LNCaP clone FGC (cell line): ENCODE data around the gene POU3F3.

Experiments used
- DNase-seq: peaks from one replicate; pipeline ENCODE4 v3.0.0-alpha.2; 2011; ENCODE audit warnings: low read depth
- H3K4me3 ChIP-seq: 2 replicates; pipeline ENCODE4 v1.5.1; 2011; ENCODE audit warnings: mild to moderate bottlenecking, low read depth, low read length, control low read depth
- CTCF ChIP-seq: IDR thresholded peaks from 2 replicates; pipeline ENCODE4 v1.5.1; 2012; ENCODE audit warnings: mild to moderate bottlenecking; ENCODE audit not compliant: control insufficient read depth, insufficient read depth; ENCODE audit errors: extremely low read depth

Gene POU3F3

GRCh38 chr2:104889960-104890684 is 36.2 kb downstream of the POU3F3 start:
- no peak for TF ChIP-seq CTCF
- H3K4me3 ChIP-seq = no peak overlapping the region
- DNase-seq = no peak

GRCh38 chr2:104890685-104891069 is 36.8 kb downstream of the POU3F3 start:
- no peak for DNase-seq
- no peak for TF ChIP-seq CTCF
- no peak overlapping the region for H3K4me3 ChIP-seq

DNA sequence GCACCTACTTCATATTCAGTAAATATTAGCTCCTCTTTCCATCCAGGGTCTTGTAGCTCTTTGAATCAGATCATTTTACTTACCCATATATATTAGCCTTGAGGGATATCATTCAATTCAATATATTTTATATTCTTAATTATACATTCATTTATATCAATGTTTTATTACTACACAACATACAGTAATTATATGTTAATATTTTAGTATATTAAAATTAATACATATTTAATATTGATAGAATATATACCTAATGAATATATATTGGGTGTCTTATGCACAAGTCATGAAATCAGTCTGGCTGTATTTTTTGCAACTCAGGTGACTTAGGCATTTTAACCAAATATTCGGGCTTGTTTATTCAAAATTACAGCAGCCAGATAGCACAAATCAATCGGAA is 37.2 kb downstream of the POU3F3 start:
- TF ChIP-seq CTCF = no peak
- DNase-seq = no peak
- H3K4me3 ChIP-seq = no peak overlapping the region

GRCh38 chr2:104896446-104896845 is 42.5 kb downstream of the POU3F3 start:
- DNase-seq = no peak
- TF ChIP-seq CTCF = no peak
- no peak overlapping the region for H3K4me3 ChIP-seq

GRCh38 chr2:104897515-104898184 is 43.7 kb downstream of the POU3F3 start:
- H3K4me3 ChIP-seq = no peak overlapping the region
- TF ChIP-seq CTCF = no peak
- DNase-seq = no peak

- TF ChIP-seq CTCF = no peak
- H3K4me3 ChIP-seq = no peak overlapping the region
- DNase-seq = no peak
Observed at GRCh38 chr2:104900608-104901007, 46.7 kb downstream of the POU3F3 start.
